ENCODE measurements around the gene CTNNA2. TPM values are rescaled to one million over a fixed set of nuclear protein-coding genes. Genes with fewer than 3 reads are reported as not detected.

Gene CTNNA2
- total and polyA plus RNA-seq, 2 of the 8 experiments (the other 6 are each of a cell fraction or from before 2014, with no cell fraction given), result 3.9 to 9.0 TPM

DNA sequence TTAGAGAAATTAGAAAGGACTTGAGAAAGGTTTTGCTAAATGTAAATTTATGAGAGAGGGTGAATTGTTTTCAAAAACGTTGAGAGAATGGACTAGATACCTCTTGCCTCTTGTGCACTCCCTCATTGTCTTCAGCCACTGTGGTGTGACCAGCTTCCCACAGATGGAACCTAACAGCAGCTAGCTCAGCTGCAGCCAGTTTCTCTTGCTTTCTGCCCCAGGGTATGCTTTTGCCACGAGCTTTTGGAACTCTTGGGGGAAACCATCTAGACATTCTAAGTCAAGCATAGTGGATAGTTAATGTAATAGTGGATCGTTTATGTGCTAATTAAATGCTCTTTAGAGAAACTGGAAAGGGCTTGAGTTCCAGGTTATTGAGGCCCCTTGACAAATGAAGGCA, 288.2 kb downstream of the CTNNA2 start:
- Histone ChIP-seq H3K36me3 (ENCODE audit: control insufficient read depth in 2 of 4, insufficient read depth in 4 of 4, low read length in 3 of 4) (no peaks in the 10 kb centered on the region), H4K5ac (ENCODE audit: insufficient read length, low read depth, low read length) (no peak overlapping the region), H3K27ac (ENCODE audit: low read depth, low read length) (no peak overlapping the region), H3K9me3 (ENCODE audit: insufficient read depth in 2 of 2, low read depth in 1 of 2, low read length in 1 of 2) (no peaks in the 10 kb centered on the region), H4K20me1 (replicated peaks in 1 of 2; ENCODE audit: control insufficient read depth in 1 of 2, insufficient read depth in 2 of 2, low read length in 2 of 2) (no peaks in the 10 kb centered on the region), H3K23ac (ENCODE audit: insufficient read length) (no peak overlapping the region), H2BK12ac (ENCODE audit: low read depth, low read length) (no peak overlapping the region), H2BK5ac (ENCODE audit: low read depth, low read length) (no peak overlapping the region), H2BK20ac (ENCODE audit: low read length) (no peak overlapping the region), H3K27me3 (replicated peaks in 1 of 4; ENCODE audit: control insufficient read depth in 3 of 4, extremely low read depth in 1 of 4, insufficient read depth in 3 of 4, low read length in 3 of 4) (no peaks in the 10 kb centered on the region), H3K4ac (replicated peaks; ENCODE audit: insufficient read length, low read depth, low read length) (no peak overlapping the region), H2AK5ac (ENCODE audit: low read depth, low read length) (no peak overlapping the region), H3K4me3 (ENCODE audit: extremely low read depth in 1 of 4, insufficient read depth in 2 of 4, low read depth in 3 of 4, low read length in 4 of 4) (no peak overlapping the region), H3K4me1 (replicated peaks in 1 of 4; ENCODE audit: control insufficient read depth in 3 of 4, insufficient read depth in 4 of 4, low read length in 3 of 4) (peaks cover 0 to 7% (median 3%) of the 10 kb centered on the region in 4 experiments; a peak in 5 of 7 replicates), H3K56ac (replicated peaks; ENCODE audit: insufficient read length, low read depth, low read length) (no peak overlapping the region), H4K8ac (ENCODE audit: extremely low read depth, insufficient read depth, low read length) (no peak overlapping the region), H3K9ac (replicated peaks in 1 of 4; ENCODE audit: extremely low read depth in 1 of 4, low read depth in 3 of 4, low read length in 3 of 4) (no peak overlapping the region), H3K79me1 (ENCODE audit: low read depth, low read length) (no peaks in the 10 kb centered on the region), H4K91ac (replicated peaks; ENCODE audit: insufficient read length, low read length) (peak overlapping the region; percentile 54), H3K79me2 (ENCODE audit: control insufficient read depth in 1 of 2, insufficient read depth in 2 of 2, low read length in 2 of 2) (no peaks in the 10 kb centered on the region), H3K18ac (ENCODE audit: extremely low read depth, low read length) (no peak overlapping the region), H3K14ac (ENCODE audit: insufficient read length) (no peak overlapping the region), H3K23me2 (ENCODE audit: low read depth, low read length) (no peaks in the 10 kb centered on the region), H2BK120ac (replicated peaks; ENCODE audit: low read depth, low read length) (no peak overlapping the region), H2AFZ (ENCODE audit: low read length) (no peak overlapping the region), H2BK15ac (ENCODE audit: low read length) (no peak overlapping the region), H3K4me2 (ENCODE audit: insufficient read depth in 1 of 2, low read depth in 2 of 2, low read length in 2 of 2) (no peak overlapping the region)
- WGBS, 2 experiments (ENCODE audit: extremely low coverage in 1 of 2, insufficient coverage in 1 of 2, insufficient read length in 1 of 2, insufficient replicate concordance in 2 of 2, low coverage in 1 of 2, low lambda C conversion rate in 2 of 2, missing lambda C conversion rate in 1 of 2), result 86 to 100% methylated on average over 1 to 3 of the region's 3 CpGs
- DNase-seq (ENCODE audit: low read depth in 1 of 2, low spot score in 2 of 2) (no peak), FAIRE-seq (no peak)
- CTCF ChIA-PET (ENCODE audit: partially characterized antibody), result interaction anchor here (0.7 to 1.8 kb wide), 6 partner anchors 10 to 527 kb away, joined by 3 read pairs; no protein-coding TSS in a partner anchor
- POLR2A ChIA-PET (ENCODE audit: partially characterized antibody), result no interaction called here
- TF ChIP-seq GTF2F1 (IDR thresholded peaks at IDR 0.05; ENCODE audit: borderline replicate concordance, low read depth, low read length) (no peak), JUND (IDR thresholded peaks at IDR 0.05; ENCODE audit: low read length) (no peak), NANOG (IDR thresholded peaks at IDR 0.05; ENCODE audit: insufficient read depth, low read depth, low read length, poor library complexity, severe bottlenecking) (no peak), RXRA (IDR thresholded peaks at IDR 0.05; ENCODE audit: insufficient read depth, low read depth, low read length) (no peak), E2F6 (IDR thresholded peaks at IDR 0.05) (no peak), POU5F1 (IDR thresholded peaks at IDR 0.05; ENCODE audit: low read depth, low read length) (no peak), TAF7 (optimal IDR thresholded peaks at IDR 0.05; ENCODE audit: borderline replicate concordance, low read depth, low read length) (no peak), SIX5 (IDR thresholded peaks at IDR 0.05; ENCODE audit: low read depth, low read length) (no peak), TCF12 (IDR thresholded peaks at IDR 0.05; ENCODE audit: low read depth, low read length) (no peak), POLR2AphosphoS5 (IDR thresholded peaks at IDR 0.05; ENCODE audit: low read depth, low read length) (no peak), RFX5 (IDR thresholded peaks at IDR 0.05; ENCODE audit: borderline replicate concordance, low read depth, low read length) (no peak), RNF2 (IDR thresholded peaks at IDR 0.05; ENCODE audit: borderline replicate concordance, low read depth, low read length, missing control alignments, poor library complexity, severe bottlenecking) (no peak), SP4 (IDR thresholded peaks at IDR 0.05; ENCODE audit: low read length) (no peak), JUN (IDR thresholded peaks at IDR 0.05; ENCODE audit: low read depth, low read length) (no peak)

Data from H1 (cell line).